K562 (cell line): Measurements from ENCODE around the gene ITGAV. TPM values are rescaled to one million over a fixed set of nuclear protein-coding genes. Genes with fewer than 3 reads are reported as not detected.

ENCODE experiments used
- CBFA2T2 ChIP-seq: fragments of 450-650 bp; conservative IDR thresholded peaks from 2 replicates; pipeline ENCODE4 v1.6.1; 2017; ENCODE audit warnings: mild to moderate bottlenecking
- CHCHD3 ChIP-seq: fragments of 250-450 bp; sonication (Bioruptor Pico); IDR thresholded peaks from 2 replicates; pipeline ENCODE4 v2.1.2; 2022; ENCODE audit warnings: mild to moderate bottlenecking
- CSDE1 ChIP-seq, 2 experiments: fragments of 450-650 bp; IDR thresholded peaks; 2 replicates each; pipeline ENCODE4 v1.6.1; 2016; ENCODE audit warnings: mild to moderate bottlenecking in 1 of 2
- EP300 ChIP-seq: IDR thresholded peaks from 2 replicates; pipeline ENCODE4 v1.6.1; 2012; ENCODE audit warnings: low read length, improper control_type of control experiment
- EP400 ChIP-seq: fragments of 450-650 bp; IDR thresholded peaks from 2 replicates; pipeline ENCODE4 v1.6.1; 2017; ENCODE audit warnings: antibody characterized with exemption, mild to moderate bottlenecking, moderate library complexity
- FOXK2 ChIP-seq, 2 experiments: fragments of 450-650 bp; IDR thresholded peaks in 1 of 2; conservative IDR thresholded peaks in 1 of 2; 2 replicates each; pipeline ENCODE4 v1.6.1; 2016; ENCODE audit warnings: low read depth in 2 of 2, mild to moderate bottlenecking in 1 of 2
- MECOM ChIP-seq: fragments of 250-450 bp; sonication (Bioruptor Pico); IDR thresholded peaks from 2 replicates; pipeline ENCODE4 v1.8.0; 2022; ENCODE audit warnings: inconsistent platforms
- NCOA1 ChIP-seq: fragments of 450-650 bp; IDR thresholded peaks from 2 replicates; pipeline ENCODE4 v1.6.1; 2016; ENCODE audit warnings: low read depth
- SRSF1 ChIP-seq: fragments of 200-400 bp; formaldehyde crosslinking; IDR thresholded peaks from 2 replicates; pipeline ENCODE4 v1.6.1; 2017; ENCODE audit warnings: mild to moderate bottlenecking, low read depth, low read length, moderate library complexity
- polyA plus RNA-seq, 8 experiments: library from polyadenylated mRNA; depleted of rRNA in 4 of 8; stranded (reverse) in 5 of 8; unstranded in 3 of 8; fragments of >200 nt; fragmentation: Nextera tagmentation in 2 of 8; fragmentation: Illumina TruSeq in 1 of 8; extraction: Ambion mirVana in 2 of 8; extraction: Trizol in 1 of 8; gene quantifications; 2 replicates each; pipeline versions ENCODE4 v1.2.1 to v1.2.3, GENCODE V29; 2011 to 2014; ENCODE audit warnings: inconsistent platforms in 1 of 8, missing spikeins in 1 of 8
- total RNA-seq, 7 experiments: library from RNA; depleted of rRNA in 6 of 7; stranded (reverse); fragments of >200 nt in 6 of 7; fragmentation: Illumina TruSeq in 2 of 7; extraction: Trizol in 2 of 7; gene quantifications; 2 replicates each; pipeline versions ENCODE4 v1.2.1 to v1.2.3, GENCODE V29; 2011 to 2021; ENCODE audit warnings: low replicate concordance in 1 of 7
- TF ChIP-seq, protein P1 (sequence below): fragments of 250-450 bp; sonication (Bioruptor Pico); IDR thresholded peaks from 2 replicates; pipeline ENCODE4 v1.8.0; 2021; ENCODE audit warnings: borderline replicate concordance, mild to moderate bottlenecking, moderate library complexity; ENCODE audit not compliant: poor library complexity, severe bottlenecking
- TF ChIP-seq, protein P2 (sequence below): sonication (generic); formaldehyde crosslinking; IDR thresholded peaks from 2 replicates; pipeline ENCODE4 v1.8.0; 2023; ENCODE audit warnings: missing genetic modification reagents, mild to moderate bottlenecking, borderline replicate concordance
- TF ChIP-seq, protein P3 (sequence below): sonication (generic); formaldehyde crosslinking; IDR thresholded peaks from 2 replicates; pipeline ENCODE4 v1.8.0; 2023; ENCODE audit warnings: mild to moderate bottlenecking, missing genetic modification reagents

ITGAV gene
- total and polyA plus RNA-seq, 9 of the 15 experiments (the other 6 are each of a cell fraction or from before 2014, with no cell fraction given) = 3.7 to 17.7 (median 10.7) TPM

DNA sequence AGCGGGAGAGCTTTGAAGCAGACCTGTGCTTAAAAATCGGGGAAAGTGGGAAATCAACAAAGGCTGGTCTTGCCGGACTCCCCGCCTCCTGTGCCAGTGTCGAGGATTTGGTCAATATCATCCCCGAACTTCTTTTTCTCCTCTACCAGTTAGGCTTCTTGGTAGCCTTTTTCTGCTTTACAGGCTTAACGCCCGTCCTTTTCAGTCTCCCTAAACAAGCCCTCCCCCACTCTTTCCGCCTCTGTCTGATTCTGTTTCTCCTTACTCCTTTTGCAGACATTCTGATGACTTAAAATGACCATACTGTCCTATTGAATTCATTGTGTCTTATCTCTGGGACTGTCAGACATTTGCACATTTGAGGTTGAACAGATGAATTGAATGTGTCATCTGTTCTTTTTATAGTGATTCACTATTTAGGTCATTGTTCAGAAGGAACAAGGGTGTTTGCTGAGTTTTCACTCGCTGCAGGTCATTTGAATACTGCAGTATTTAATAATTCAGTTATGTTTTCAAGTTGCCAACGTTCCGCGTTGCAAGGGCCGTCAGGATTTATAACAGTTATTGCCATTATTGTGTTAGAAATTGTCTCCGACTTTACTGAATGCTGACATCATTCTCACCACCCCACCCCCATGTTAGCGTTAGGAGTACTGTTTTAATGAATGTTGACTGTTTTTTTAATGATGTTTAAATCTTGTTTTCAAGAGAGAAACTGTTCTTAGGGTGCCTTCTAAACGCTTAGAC, 1.1 kb downstream of the ITGAV start (continued):
- TF ChIP-seq, protein P1, sequence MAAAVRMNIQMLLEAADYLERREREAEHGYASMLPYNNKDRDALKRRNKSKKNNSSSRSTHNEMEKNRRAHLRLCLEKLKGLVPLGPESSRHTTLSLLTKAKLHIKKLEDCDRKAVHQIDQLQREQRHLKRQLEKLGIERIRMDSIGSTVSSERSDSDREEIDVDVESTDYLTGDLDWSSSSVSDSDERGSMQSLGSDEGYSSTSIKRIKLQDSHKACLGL (CRISPR knock-in tag) = no peak
- TF ChIP-seq EP300 (peak; percentile 5; the same call in 1 of the 2 replicates), CBFA2T2 (peak; percentile 51), CHCHD3 (CRISPR knock-in tag) (no peak), CSDE1 (IDR thresholded peaks at IDR 0.05) (no peak; a peak in 1 of 4 replicates), EP400 (peak; percentile 58; the same call in 1 of the 2 replicates), MECOM (CRISPR knock-in tag) (0 out of 2 replicates have a peak, but pooled peaks have one; percentile 17), FOXK2 (conservative IDR thresholded peaks at IDR 0.05 in 1 of 2, IDR thresholded peaks at IDR 0.05 in 1 of 2; ENCODE audit: low read depth in 2 of 2) (0 out of 4 replicates have a peak, but pooled peaks have one; percentile 14 to 31), SRSF1 (no peak), NCOA1 (peak; percentile 18; the same call in 1 of the 2 replicates)
- TF ChIP-seq, protein P2, sequence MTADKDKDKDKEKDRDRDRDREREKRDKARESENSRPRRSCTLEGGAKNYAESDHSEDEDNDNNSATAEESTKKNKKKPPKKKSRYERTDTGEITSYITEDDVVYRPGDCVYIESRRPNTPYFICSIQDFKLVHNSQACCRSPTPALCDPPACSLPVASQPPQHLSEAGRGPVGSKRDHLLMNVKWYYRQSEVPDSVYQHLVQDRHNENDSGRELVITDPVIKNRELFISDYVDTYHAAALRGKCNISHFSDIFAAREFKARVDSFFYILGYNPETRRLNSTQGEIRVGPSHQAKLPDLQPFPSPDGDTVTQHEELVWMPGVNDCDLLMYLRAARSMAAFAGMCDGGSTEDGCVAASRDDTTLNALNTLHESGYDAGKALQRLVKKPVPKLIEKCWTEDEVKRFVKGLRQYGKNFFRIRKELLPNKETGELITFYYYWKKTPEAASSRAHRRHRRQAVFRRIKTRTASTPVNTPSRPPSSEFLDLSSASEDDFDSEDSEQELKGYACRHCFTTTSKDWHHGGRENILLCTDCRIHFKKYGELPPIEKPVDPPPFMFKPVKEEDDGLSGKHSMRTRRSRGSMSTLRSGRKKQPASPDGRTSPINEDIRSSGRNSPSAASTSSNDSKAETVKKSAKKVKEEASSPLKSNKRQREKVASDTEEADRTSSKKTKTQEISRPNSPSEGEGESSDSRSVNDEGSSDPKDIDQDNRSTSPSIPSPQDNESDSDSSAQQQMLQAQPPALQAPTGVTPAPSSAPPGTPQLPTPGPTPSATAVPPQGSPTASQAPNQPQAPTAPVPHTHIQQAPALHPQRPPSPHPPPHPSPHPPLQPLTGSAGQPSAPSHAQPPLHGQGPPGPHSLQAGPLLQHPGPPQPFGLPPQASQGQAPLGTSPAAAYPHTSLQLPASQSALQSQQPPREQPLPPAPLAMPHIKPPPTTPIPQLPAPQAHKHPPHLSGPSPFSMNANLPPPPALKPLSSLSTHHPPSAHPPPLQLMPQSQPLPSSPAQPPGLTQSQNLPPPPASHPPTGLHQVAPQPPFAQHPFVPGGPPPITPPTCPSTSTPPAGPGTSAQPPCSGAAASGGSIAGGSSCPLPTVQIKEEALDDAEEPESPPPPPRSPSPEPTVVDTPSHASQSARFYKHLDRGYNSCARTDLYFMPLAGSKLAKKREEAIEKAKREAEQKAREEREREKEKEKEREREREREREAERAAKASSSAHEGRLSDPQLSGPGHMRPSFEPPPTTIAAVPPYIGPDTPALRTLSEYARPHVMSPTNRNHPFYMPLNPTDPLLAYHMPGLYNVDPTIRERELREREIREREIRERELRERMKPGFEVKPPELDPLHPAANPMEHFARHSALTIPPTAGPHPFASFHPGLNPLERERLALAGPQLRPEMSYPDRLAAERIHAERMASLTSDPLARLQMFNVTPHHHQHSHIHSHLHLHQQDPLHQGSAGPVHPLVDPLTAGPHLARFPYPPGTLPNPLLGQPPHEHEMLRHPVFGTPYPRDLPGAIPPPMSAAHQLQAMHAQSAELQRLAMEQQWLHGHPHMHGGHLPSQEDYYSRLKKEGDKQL = no peak
- TF ChIP-seq, protein P3, sequence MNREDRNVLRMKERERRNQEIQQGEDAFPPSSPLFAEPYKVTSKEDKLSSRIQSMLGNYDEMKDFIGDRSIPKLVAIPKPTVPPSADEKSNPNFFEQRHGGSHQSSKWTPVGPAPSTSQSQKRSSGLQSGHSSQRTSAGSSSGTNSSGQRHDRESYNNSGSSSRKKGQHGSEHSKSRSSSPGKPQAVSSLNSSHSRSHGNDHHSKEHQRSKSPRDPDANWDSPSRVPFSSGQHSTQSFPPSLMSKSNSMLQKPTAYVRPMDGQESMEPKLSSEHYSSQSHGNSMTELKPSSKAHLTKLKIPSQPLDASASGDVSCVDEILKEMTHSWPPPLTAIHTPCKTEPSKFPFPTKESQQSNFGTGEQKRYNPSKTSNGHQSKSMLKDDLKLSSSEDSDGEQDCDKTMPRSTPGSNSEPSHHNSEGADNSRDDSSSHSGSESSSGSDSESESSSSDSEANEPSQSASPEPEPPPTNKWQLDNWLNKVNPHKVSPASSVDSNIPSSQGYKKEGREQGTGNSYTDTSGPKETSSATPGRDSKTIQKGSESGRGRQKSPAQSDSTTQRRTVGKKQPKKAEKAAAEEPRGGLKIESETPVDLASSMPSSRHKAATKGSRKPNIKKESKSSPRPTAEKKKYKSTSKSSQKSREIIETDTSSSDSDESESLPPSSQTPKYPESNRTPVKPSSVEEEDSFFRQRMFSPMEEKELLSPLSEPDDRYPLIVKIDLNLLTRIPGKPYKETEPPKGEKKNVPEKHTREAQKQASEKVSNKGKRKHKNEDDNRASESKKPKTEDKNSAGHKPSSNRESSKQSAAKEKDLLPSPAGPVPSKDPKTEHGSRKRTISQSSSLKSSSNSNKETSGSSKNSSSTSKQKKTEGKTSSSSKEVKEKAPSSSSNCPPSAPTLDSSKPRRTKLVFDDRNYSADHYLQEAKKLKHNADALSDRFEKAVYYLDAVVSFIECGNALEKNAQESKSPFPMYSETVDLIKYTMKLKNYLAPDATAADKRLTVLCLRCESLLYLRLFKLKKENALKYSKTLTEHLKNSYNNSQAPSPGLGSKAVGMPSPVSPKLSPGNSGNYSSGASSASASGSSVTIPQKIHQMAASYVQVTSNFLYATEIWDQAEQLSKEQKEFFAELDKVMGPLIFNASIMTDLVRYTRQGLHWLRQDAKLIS (CRISPR knock-in tag) = 0 out of 2 replicates have a peak, but pooled peaks have one; percentile 68
